Tibial nerve (tissue), 4 donors: ENCODE results near the gene CYSRT1. TPM values are rescaled to one million over a fixed set of nuclear protein-coding genes. Genes with fewer than 3 reads are reported as not detected.

Experiments used
- DNase-seq, 2 donors: peaks; one replicate each; pipeline ENCODE4 v3.0.0-alpha.2; 2019; ENCODE audit warnings: low spot score in 2 of 2
- H3K27ac ChIP-seq, 4 donors: fragments of 200-600 bp; sonication (generic) in 3 of 4; one replicate each; pipeline ENCODE4 v1.5.1; 2017 to 2019; ENCODE audit warnings: mild to moderate bottlenecking in 1 of 4
- H3K27me3 ChIP-seq, 2 donors: fragments of 200-600 bp; sonication (generic) in 1 of 2; one replicate each; pipeline versions ENCODE4 v1.5.1 to v1.6.0; 2017 to 2019
- H3K36me3 ChIP-seq, 3 donors: fragments of 200-600 bp; sonication (generic); one replicate each; pipeline ENCODE4 v1.5.1; 2018 to 2019
- H3K4me1 ChIP-seq, 4 donors: fragments of 200-600 bp; sonication (generic) in 3 of 4; one replicate each; pipeline ENCODE4 v1.5.1; 2017 to 2019
- H3K4me3 ChIP-seq, 4 donors: fragments of 200-600 bp; sonication (generic) in 3 of 4; one replicate each; pipeline ENCODE4 v1.5.1; 2017 to 2019; ENCODE audit warnings: mild to moderate bottlenecking in 1 of 4, moderate library complexity in 1 of 4
- H3K9me3 ChIP-seq, 4 donors: fragments of 200-600 bp; sonication (generic) in 3 of 4; one replicate each; pipeline ENCODE4 v1.5.1; 2017 to 2019
- EP300 ChIP-seq, 2 donors: sonication (generic); formaldehyde crosslinking; IDR thresholded peaks; one replicate each; pipeline ENCODE4 v1.6.1; 2017; ENCODE audit warnings: antibody characterized with exemption in 2 of 2, mild to moderate bottlenecking in 1 of 2
- POLR2A ChIP-seq, 2 donors: fragments of 450-650 bp; IDR thresholded peaks; one replicate each; pipeline ENCODE4 v1.6.1; 2017; ENCODE audit warnings: antibody characterized with exemption in 2 of 2, mild to moderate bottlenecking in 2 of 2, moderate library complexity in 2 of 2
- WGBS, 2 donors: methylation state at CpG; one replicate each; pipeline ENCODE4 v1.1.5; 2018; 5-methylcytosine and 5-hydroxymethylcytosine counted together
- total RNA-seq, 4 donors: library from RNA; depleted of rRNA; stranded (reverse); fragments of >200 nt; gene quantifications; one replicate each; pipeline ENCODE4 v1.1.0, GENCODE V29; 2016
- TF ChIP-seq, protein P1 (sequence below), 5 experiments: fragments of 200-600 bp in 3 of 5; fragments of 450-650 bp in 2 of 5; sonication (generic) in 3 of 5; IDR thresholded peaks; one replicate each; pipeline ENCODE4 v1.5.1; 2016 to 2019; ENCODE audit warnings: antibody characterized with exemption in 5 of 5, mild to moderate bottlenecking in 3 of 5, moderate library complexity in 2 of 5

CYSRT1 gene
- total RNA-seq, 4 donors from 2014 or later = not detected

DNA sequence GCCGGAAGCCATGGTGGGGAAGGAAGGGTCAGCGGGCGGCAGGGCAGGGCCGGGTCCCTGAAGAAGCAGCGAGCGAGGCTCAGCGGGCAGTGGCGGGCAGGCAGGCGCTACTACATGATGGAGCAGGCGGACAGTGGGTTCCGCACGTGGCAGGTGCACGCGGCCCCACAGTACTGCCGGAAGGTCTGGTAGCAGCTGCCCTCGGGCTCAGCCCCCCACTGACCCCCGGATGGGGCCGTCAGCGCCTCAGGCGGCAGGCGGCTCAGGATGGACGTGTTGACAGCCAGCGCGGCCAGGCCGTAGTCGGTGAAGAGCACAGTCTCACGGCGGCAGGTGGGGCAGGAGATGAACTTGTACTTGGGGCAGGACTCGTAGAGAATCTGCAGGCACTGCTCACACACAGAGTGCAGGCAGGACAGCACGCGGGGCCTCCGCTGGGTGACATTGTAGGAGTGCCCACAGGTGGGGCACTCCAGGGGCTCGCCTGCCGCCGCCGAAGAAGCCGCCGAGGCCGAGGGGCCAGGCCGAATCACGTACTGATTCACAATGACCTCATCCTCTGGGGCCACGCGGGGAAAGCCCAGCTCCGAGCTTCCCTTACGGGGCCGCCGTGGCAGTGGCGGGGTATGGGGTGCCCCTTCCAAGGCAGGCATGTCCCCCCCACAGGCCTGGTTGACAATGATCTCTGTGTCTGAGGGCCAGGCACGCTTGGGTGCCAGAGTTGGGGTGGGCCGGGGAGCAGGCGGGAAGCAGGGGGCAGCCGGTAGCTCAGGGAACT lies 4.5 kb upstream of the CYSRT1 start:
- no peak for TF ChIP-seq EP300 (IDR thresholded peaks at IDR 0.05)
- TF ChIP-seq POLR2A (IDR thresholded peaks at IDR 0.05) = no peak
- TF ChIP-seq, protein P1, sequence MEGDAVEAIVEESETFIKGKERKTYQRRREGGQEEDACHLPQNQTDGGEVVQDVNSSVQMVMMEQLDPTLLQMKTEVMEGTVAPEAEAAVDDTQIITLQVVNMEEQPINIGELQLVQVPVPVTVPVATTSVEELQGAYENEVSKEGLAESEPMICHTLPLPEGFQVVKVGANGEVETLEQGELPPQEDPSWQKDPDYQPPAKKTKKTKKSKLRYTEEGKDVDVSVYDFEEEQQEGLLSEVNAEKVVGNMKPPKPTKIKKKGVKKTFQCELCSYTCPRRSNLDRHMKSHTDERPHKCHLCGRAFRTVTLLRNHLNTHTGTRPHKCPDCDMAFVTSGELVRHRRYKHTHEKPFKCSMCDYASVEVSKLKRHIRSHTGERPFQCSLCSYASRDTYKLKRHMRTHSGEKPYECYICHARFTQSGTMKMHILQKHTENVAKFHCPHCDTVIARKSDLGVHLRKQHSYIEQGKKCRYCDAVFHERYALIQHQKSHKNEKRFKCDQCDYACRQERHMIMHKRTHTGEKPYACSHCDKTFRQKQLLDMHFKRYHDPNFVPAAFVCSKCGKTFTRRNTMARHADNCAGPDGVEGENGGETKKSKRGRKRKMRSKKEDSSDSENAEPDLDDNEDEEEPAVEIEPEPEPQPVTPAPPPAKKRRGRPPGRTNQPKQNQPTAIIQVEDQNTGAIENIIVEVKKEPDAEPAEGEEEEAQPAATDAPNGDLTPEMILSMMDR (IDR thresholded peaks at IDR 0.05) = no peak
- Histone ChIP-seq H3K36me3 (peaks cover 0 to 15% (median 0%) of the 10 kb centered on the region in 3 donors), H3K9me3 (no peaks in the 10 kb centered on the region), H3K4me1 (peaks cover 0 to 73% (median 35%) of the 10 kb centered on the region in 4 donors), H3K27me3 (no peaks in the 10 kb centered on the region), H3K4me3 (peak overlapping the region in 1 of 4 donors; percentile 88), H3K27ac (peak overlapping the region in 2 of 4 donors; percentile 77 to 78)
- WGBS, 2 donors = 85% methylated on average over 46 to 47 of the region's 52 CpGs
- no peak for DNase-seq

DNA sequence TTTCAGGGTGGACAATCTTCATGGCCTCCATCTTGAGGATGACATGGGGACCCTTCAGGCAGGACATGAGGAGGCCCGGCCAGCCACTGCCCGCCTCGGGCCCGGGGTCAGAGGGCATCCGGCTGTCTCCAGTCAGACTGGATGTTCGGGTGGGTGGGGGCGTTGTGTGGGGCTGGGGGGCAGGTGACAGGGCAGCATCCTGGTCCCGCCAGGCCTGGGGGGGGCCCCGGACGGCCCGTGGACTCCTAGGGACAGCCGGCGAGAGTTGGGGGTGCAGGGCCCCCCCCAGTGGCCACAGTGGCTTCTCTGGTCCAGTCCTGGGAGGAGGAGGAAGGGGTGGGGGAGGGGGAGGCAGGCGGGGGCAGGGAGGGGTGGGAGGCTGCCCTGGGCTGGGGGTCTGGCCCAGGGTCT lies 3.9 kb upstream of the CYSRT1 start:
- DNase-seq = no peak
- TF ChIP-seq POLR2A (IDR thresholded peaks at IDR 0.05) (no peak), EP300 (IDR thresholded peaks at IDR 0.05) (no peak)
- TF ChIP-seq, protein P1 (IDR thresholded peaks at IDR 0.05) = no peak
- H3K36me3 ChIP-seq = peaks cover 0 to 9% (median 0%) of the 10 kb centered on the region in 3 donors
- H3K27ac ChIP-seq = peak overlapping the region in 3 of 4 donors; percentile 31 to 78 (median 77)
- peaks cover 0 to 73% (median 35%) of the 10 kb centered on the region in 4 donors for H3K4me1 ChIP-seq
- H3K9me3 ChIP-seq = no peaks in the 10 kb centered on the region
- H3K4me3 ChIP-seq = peak overlapping the region in 2 of 4 donors; percentile 37 to 88
- 74% methylated on average over 13 of the region's 14 CpGs; no CpG with 5 or more reads in 1 of the 2 donors for WGBS, 2 donors
- peaks cover 0 to 4% of the 10 kb centered on the region in 2 donors for H3K27me3 ChIP-seq

DNA sequence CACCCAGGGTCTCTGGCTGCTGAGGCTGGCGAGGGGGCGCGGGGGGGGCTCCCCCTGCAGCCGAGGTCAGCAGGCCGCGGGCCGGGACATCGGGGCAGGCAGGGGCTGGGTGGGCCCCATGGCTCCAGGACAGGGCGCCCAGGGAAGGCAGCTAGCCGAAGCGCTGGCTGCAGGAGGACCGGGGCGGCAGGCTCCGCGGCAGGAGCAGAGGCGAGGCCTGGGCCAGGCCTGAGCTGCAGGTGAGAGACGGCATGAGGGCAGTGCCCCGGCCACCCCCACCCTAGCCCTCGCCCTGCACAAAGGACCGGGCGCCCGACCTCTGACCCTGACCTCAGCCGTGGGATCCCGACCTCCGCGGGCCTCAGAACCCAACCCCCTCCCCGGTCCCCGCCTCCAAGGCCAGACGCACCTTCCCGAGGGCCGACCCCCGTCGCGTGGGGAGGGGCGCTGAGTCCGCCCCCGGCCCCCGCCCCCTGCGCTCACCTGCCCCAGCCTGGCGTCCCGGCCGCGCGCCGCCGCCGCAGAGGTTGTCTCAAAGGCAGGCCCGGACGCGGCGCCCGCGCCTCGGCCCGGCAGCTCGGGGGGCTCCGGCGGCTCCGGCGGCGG lies 3.4 kb upstream of the CYSRT1 start:
- Histone ChIP-seq H3K27me3 (peaks cover 0 to 4% of the 10 kb centered on the region in 2 donors), H3K9me3 (no peaks in the 10 kb centered on the region), H3K27ac (peak overlapping the region; percentile 27 to 78 (median 54)), H3K4me1 (peaks cover 0 to 72% (median 35%) of the 10 kb centered on the region in 4 donors), H3K4me3 (peak overlapping the region; percentile 23 to 88 (median 30)), H3K36me3 (peaks cover 0 to 4% (median 0%) of the 10 kb centered on the region in 3 donors)
- 2% methylated on average over 10 of the region's 61 CpGs; no CpG with 5 or more reads in 1 of the 2 donors for WGBS, 2 donors
- no peak for DNase-seq
- TF ChIP-seq, protein P1 (IDR thresholded peaks at IDR 0.05) = no peak
- TF ChIP-seq POLR2A (IDR thresholded peaks at IDR 0.05) (no peak), EP300 (IDR thresholded peaks at IDR 0.05) (no peak)

DNA sequence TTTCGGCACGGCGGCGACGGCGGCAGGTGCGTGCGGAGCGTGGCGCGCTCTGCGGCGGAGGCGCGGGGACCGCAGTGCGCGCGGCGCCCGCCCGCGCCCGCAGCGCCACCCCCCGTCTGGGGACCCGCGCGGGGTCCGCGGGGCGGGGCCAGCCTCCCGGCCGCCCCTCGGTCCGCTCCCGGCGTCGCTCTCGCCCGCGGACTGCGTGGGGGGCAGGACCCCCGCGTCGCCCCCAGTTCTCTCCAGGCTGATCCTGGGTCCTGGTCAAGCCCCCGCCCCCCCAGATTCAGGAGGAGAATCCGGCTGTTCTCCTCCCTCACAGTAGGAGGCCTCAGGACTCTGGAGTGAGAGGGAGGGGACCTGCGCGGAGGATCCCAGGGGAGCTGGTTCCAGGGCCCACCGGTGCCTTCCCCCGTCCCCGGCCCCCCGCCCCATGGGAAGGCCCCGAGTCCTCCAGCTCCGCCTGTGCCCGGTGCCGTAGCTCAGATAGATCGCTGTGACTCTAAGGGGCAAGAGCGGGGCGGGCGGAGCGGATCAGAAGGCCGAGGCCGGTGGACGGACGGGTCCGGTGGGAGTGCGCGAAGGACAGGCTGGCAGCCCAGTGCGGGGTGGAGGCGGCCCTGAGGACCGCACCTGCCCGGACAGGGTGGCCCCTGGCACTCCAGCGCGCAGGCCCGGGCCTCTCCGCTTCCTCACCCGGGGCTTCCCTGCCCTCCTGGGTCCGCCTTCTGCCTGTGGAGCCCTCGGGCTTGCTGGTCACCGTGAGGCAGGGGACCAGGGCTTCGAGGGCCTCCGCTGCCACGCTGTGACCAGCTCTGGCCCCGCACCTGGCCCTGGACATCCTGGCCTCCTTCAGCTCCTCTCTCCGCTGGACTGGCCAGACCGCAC lies 2.5 kb upstream of the CYSRT1 start, which contains the start of gene RNF208:
TSS of gene RNF208 (minus strand) at position 51 of the 888 bp plus-strand sequence. CDS start 1,028 bp downstream, outside the sequence.
- Histone ChIP-seq H3K9me3 (no peaks in the 10 kb centered on the region), H3K36me3 (no peaks in the 10 kb centered on the region), H3K27me3 (peaks cover 0 to 12% of the 10 kb centered on the region in 2 donors), H3K27ac (peak within 1 kb of the TSS; percentile 77 to 97 (median 90)), H3K4me1 (peaks cover 0 to 72% (median 36%) of the 10 kb centered on the region in 4 donors), H3K4me3 (peak within 1 kb of the TSS; percentile 66 to 88 (median 73))
- no peak for DNase-seq
- 6 to 7% methylated on average over 17 to 30 of the region's 88 CpGs for WGBS, 2 donors
- TF ChIP-seq, protein P1 (IDR thresholded peaks at IDR 0.05) = no peak
- TF ChIP-seq EP300 (IDR thresholded peaks at IDR 0.05) (no peak), POLR2A (IDR thresholded peaks at IDR 0.05) (no peak)
